ENCODE data around the gene CIRBP. TPM values are rescaled to one million over a fixed set of nuclear protein-coding genes. Genes with fewer than 3 reads are reported as not detected.
A peak's percentile ranks its signal among the peaks of the same experiment; 100 is the strongest.

Gene CIRBP
- total and polyA plus RNA-seq, 2 of the 13 experiments (the other 11 are each of a cell fraction or from before 2014, with no cell fraction given), result 133 to 140 TPM

DNA sequence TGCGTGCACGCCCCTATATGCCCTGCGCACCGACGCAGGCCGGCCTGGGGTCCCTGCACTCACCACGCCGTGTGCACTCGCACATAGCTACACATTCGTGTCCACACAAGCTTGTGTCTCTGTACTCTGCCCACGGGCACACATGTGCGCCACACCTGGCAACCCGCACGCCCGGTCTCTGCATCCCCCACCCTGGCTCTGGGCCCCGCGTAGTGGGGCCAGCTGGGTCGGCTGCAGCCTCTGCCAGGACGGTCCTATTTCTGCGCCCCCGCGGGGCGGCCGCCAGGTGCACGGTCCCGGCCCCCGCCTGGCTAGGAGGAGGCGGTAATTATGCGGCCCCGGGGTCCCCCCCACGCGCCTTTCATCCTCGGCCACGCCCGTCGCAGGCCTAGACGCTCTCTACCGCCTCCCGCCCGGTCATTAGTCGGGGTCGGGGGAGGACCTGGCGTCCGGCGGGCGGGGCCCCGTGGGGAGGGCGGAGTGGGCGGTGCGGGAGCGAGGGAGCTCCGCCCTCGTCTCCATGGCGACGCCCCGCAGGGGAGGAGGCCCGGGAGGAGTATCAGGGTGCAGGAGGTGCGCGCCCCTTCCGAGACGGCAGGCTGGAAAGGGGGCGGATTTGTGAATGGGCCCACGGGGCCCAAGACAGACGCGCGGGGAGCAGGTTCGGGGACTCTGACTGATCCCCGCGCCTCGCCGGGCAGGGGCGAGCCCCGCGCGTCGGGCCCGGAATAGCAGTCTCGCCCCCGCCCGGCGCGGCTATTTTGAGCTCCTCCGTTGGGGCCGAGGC lies 2.8 kb upstream of the CIRBP start (continued):
- TF ChIP-seq TOE1 (CRISPR knock-in tag; IDR thresholded peaks at IDR 0.05), result no peak
- TF ChIP-seq MXI1 (IDR thresholded peaks at IDR 0.05; ENCODE audit: borderline replicate concordance, low read depth, low read length), result peak; percentile 62; the same call in 1 of the 3 replicates
- 0 out of 2 replicates have a peak, but pooled peaks have one; percentile 15 for TF ChIP-seq ZNF124 (CRISPR knock-in tag; IDR thresholded peaks at IDR 0.05)
- TF ChIP-seq ZNF335 (CRISPR knock-in tag; IDR thresholded peaks at IDR 0.05), result peak; percentile 60; the same call in 1 of the 2 replicates
- 0 out of 2 replicates have a peak, but pooled peaks have one; percentile 13 for TF ChIP-seq ELF1 (CRISPR knock-in tag; IDR thresholded peaks at IDR 0.05)
- no peak for TF ChIP-seq CREM (IDR thresholded peaks at IDR 0.05)
- TF ChIP-seq CREM (CRISPR knock-in tag; IDR thresholded peaks at IDR 0.05), result no peak
- TF ChIP-seq, protein P1, sequence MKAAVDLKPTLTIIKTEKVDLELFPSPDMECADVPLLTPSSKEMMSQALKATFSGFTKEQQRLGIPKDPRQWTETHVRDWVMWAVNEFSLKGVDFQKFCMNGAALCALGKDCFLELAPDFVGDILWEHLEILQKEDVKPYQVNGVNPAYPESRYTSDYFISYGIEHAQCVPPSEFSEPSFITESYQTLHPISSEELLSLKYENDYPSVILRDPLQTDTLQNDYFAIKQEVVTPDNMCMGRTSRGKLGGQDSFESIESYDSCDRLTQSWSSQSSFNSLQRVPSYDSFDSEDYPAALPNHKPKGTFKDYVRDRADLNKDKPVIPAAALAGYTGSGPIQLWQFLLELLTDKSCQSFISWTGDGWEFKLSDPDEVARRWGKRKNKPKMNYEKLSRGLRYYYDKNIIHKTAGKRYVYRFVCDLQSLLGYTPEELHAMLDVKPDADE (CRISPR knock-in tag; IDR thresholded peaks at IDR 0.05), result no peak
- TF ChIP-seq SMAD9 (CRISPR knock-in tag; IDR thresholded peaks at IDR 0.05), result no peak
- 0 out of 2 replicates have a peak, but pooled peaks have one; percentile 57 for TF ChIP-seq ZNF616 (CRISPR knock-in tag; IDR thresholded peaks at IDR 0.05; ENCODE audit: low read depth)
- TF ChIP-seq, protein P2, sequence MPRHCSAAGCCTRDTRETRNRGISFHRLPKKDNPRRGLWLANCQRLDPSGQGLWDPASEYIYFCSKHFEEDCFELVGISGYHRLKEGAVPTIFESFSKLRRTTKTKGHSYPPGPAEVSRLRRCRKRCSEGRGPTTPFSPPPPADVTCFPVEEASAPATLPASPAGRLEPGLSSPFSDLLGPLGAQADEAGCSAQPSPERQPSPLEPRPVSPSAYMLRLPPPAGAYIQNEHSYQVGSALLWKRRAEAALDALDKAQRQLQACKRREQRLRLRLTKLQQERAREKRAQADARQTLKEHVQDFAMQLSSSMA (CRISPR knock-in tag; IDR thresholded peaks at IDR 0.05), result 0 out of 2 replicates have a peak, but pooled peaks have one; percentile 15
- TF ChIP-seq HOXA5 (CRISPR knock-in tag; IDR thresholded peaks at IDR 0.05), result peak; percentile 51; the same call in 1 of the 2 replicates
- TF ChIP-seq, protein P3, sequence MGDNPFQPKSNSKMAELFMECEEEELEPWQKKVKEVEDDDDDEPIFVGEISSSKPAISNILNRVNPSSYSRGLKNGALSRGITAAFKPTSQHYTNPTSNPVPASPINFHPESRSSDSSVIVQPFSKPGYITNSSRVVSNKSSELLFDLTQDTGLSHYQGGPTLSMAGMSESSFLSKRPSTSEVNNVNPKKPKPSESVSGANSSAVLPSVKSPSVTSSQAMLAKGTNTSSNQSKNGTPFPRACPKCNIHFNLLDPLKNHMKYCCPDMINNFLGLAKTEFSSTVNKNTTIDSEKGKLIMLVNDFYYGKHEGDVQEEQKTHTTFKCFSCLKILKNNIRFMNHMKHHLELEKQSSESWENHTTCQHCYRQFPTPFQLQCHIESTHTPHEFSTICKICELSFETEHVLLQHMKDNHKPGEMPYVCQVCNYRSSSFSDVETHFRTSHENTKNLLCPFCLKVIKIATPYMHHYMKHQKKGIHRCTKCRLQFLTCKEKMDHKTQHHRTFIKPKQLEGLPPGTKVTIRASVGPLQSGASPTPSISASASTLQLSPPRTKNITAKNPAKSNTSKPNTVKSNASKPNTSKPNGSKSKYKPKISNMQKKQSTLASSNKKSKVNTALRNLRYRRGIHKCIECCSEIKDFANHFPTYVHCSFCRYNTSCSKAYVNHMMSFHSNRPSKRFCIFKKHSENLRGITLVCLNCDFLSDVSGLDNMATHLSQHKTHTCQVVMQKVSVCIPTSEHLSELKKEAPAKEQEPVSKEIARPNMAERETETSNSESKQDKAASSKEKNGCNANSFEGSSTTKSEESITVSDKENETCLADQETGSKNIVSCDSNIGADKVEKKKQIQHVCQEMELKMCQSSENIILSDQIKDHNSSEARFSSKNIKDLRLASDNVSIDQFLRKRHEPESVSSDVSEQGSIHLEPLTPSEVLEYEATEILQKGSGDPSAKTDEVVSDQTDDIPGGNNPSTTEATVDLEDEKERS (CRISPR knock-in tag; IDR thresholded peaks at IDR 0.05), result no peak
- TF ChIP-seq SP5 (CRISPR knock-in tag; IDR thresholded peaks at IDR 0.05; ENCODE audit: borderline replicate concordance, low read depth), result peak; percentile 94
- no peak for TF ChIP-seq ZNF441 (CRISPR knock-in tag; IDR thresholded peaks at IDR 0.05; ENCODE audit: borderline replicate concordance)
- 0 out of 2 replicates have a peak, but pooled peaks have one; percentile 75 for TF ChIP-seq ZNF660 (CRISPR knock-in tag; IDR thresholded peaks at IDR 0.05; ENCODE audit: borderline replicate concordance, low read depth)
- TF ChIP-seq, protein P4, sequence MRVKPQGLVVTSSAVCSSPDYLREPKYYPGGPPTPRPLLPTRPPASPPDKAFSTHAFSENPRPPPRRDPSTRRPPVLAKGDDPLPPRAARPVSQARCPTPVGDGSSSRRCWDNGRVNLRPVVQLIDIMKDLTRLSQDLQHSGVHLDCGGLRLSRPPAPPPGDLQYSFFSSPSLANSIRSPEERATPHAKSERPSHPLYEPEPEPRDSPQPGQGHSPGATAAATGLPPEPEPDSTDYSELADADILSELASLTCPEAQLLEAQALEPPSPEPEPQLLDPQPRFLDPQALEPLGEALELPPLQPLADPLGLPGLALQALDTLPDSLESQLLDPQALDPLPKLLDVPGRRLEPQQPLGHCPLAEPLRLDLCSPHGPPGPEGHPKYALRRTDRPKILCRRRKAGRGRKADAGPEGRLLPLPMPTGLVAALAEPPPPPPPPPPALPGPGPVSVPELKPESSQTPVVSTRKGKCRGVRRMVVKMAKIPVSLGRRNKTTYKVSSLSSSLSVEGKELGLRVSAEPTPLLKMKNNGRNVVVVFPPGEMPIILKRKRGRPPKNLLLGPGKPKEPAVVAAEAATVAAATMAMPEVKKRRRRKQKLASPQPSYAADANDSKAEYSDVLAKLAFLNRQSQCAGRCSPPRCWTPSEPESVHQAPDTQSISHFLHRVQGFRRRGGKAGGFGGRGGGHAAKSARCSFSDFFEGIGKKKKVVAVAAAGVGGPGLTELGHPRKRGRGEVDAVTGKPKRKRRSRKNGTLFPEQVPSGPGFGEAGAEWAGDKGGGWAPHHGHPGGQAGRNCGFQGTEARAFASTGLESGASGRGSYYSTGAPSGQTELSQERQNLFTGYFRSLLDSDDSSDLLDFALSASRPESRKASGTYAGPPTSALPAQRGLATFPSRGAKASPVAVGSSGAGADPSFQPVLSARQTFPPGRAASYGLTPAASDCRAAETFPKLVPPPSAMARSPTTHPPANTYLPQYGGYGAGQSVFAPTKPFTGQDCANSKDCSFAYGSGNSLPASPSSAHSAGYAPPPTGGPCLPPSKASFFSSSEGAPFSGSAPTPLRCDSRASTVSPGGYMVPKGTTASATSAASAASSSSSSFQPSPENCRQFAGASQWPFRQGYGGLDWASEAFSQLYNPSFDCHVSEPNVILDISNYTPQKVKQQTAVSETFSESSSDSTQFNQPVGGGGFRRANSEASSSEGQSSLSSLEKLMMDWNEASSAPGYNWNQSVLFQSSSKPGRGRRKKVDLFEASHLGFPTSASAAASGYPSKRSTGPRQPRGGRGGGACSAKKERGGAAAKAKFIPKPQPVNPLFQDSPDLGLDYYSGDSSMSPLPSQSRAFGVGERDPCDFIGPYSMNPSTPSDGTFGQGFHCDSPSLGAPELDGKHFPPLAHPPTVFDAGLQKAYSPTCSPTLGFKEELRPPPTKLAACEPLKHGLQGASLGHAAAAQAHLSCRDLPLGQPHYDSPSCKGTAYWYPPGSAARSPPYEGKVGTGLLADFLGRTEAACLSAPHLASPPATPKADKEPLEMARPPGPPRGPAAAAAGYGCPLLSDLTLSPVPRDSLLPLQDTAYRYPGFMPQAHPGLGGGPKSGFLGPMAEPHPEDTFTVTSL (CRISPR knock-in tag; IDR thresholded peaks at IDR 0.05; ENCODE audit: borderline replicate concordance), result peak; percentile 68; the same call in 1 of the 2 replicates

Measured in HepG2 (cell line).